ENCODE data around the gene FSCN2. TPM values are rescaled to one million over a fixed set of nuclear protein-coding genes. Genes with fewer than 3 reads are reported as not detected.

Gene FSCN2
- total RNA-seq, 1 experiment from 2014 or later: 0.31 TPM

GRCh38 chr17:81552244-81553017 is 24.3 kb downstream of the FSCN2 start, which contains the start of gene FAAP100:
Gene FAAP100 (minus strand): TSS chr17:81552353. CDS start chr17:81552330, 23 bp downstream.
- DNase-seq (ENCODE audit: low spot score): peak; percentile 79
- Mint-ChIP-seq H3K27me3 (ENCODE audit: low read depth) (no peaks in the 10 kb centered on the region), H3K36me3 (peaks cover 16% of the 10 kb centered on the region), H3K4me3 (peak within 1 kb of the TSS; percentile 88), H3K27ac (peak within 1 kb of the TSS; percentile 92), H3K9me3 (no peaks in the 10 kb centered on the region), H3K4me1 (peaks cover 20% of the 10 kb centered on the region)
- ChIA-PET CTCF (interaction anchor here (0.6 to 2.2 kb wide), 14 partner anchors 9 to 299 kb away, joined by 3 to 14 read pairs (median 4); partner anchors contain the start of gene ACTG1), POLR2A (interaction anchor here (0.8 to 1.3 kb wide), 6 partner anchors 15 to 554 kb away, joined by 3 to 4 read pairs (median 3); partner anchors contain the start of gene ACTG1)
- TF ChIP-seq NR2C2 (CRISPR knock-in tag; IDR thresholded peaks at IDR 0.05) (no peak), FOXP4 (CRISPR knock-in tag; IDR thresholded peaks at IDR 0.05) (peak; percentile 65), CREB1 (CRISPR knock-in tag; IDR thresholded peaks at IDR 0.05) (0 out of 2 replicates have a peak, but pooled peaks have one; percentile 15), CREM (CRISPR knock-in tag; IDR thresholded peaks at IDR 0.05) (peak; percentile 62; the same call in 1 of the 2 replicates), JUN (CRISPR knock-in tag; IDR thresholded peaks at IDR 0.05) (no peak), ESRRA (CRISPR knock-in tag; IDR thresholded peaks at IDR 0.05; ENCODE audit: borderline replicate concordance) (peak; percentile 76), ELF4 (CRISPR knock-in tag; IDR thresholded peaks at IDR 0.05; ENCODE audit: low read depth) (0 out of 2 replicates have a peak, but pooled peaks have one; percentile 37), USF1 (CRISPR knock-in tag; IDR thresholded peaks at IDR 0.05) (peak; percentile 34; the same call in 1 of the 2 replicates), USF2 (CRISPR knock-in tag; IDR thresholded peaks at IDR 0.05) (peak; percentile 53), TP53 (CRISPR knock-in tag; IDR thresholded peaks at IDR 0.05) (peak; percentile 83; the same call in 1 of the 2 replicates), OVOL2 (CRISPR knock-in tag; IDR thresholded peaks at IDR 0.05; ENCODE audit: borderline replicate concordance) (no peak), GABPB1 (CRISPR knock-in tag; IDR thresholded peaks at IDR 0.05) (peak; percentile 54; the same call in 1 of the 2 replicates), SP1 (CRISPR knock-in tag; conservative IDR thresholded peaks at IDR 0.05) (peak; percentile 70), TEAD1 (CRISPR knock-in tag; IDR thresholded peaks at IDR 0.05) (peak; percentile 43)
- TF ChIP-seq, protein P1, sequence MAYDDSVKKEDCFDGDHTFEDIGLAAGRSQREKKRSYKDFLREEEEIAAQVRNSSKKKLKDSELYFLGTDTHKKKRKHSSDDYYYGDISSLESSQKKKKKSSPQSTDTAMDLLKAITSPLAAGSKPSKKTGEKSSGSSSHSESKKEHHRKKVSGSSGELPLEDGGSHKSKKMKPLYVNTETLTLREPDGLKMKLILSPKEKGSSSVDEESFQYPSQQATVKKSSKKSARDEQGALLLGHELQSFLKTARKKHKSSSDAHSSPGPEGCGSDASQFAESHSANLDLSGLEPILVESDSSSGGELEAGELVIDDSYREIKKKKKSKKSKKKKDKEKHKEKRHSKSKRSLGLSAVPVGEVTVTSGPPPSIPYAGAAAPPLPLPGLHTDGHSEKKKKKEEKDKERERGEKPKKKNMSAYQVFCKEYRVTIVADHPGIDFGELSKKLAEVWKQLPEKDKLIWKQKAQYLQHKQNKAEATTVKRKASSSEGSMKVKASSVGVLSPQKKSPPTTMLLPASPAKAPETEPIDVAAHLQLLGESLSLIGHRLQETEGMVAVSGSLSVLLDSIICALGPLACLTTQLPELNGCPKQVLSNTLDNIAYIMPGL (CRISPR knock-in tag; IDR thresholded peaks at IDR 0.05): no peak; the same call in none of the 2 replicates
- TF ChIP-seq, protein P2, sequence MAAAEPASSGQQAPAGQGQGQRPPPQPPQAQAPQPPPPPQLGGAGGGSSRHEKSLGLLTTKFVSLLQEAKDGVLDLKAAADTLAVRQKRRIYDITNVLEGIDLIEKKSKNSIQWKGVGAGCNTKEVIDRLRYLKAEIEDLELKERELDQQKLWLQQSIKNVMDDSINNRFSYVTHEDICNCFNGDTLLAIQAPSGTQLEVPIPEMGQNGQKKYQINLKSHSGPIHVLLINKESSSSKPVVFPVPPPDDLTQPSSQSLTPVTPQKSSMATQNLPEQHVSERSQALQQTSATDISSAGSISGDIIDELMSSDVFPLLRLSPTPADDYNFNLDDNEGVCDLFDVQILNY (CRISPR knock-in tag; IDR thresholded peaks at IDR 0.05): peak; percentile 67
- TF ChIP-seq, protein P3, sequence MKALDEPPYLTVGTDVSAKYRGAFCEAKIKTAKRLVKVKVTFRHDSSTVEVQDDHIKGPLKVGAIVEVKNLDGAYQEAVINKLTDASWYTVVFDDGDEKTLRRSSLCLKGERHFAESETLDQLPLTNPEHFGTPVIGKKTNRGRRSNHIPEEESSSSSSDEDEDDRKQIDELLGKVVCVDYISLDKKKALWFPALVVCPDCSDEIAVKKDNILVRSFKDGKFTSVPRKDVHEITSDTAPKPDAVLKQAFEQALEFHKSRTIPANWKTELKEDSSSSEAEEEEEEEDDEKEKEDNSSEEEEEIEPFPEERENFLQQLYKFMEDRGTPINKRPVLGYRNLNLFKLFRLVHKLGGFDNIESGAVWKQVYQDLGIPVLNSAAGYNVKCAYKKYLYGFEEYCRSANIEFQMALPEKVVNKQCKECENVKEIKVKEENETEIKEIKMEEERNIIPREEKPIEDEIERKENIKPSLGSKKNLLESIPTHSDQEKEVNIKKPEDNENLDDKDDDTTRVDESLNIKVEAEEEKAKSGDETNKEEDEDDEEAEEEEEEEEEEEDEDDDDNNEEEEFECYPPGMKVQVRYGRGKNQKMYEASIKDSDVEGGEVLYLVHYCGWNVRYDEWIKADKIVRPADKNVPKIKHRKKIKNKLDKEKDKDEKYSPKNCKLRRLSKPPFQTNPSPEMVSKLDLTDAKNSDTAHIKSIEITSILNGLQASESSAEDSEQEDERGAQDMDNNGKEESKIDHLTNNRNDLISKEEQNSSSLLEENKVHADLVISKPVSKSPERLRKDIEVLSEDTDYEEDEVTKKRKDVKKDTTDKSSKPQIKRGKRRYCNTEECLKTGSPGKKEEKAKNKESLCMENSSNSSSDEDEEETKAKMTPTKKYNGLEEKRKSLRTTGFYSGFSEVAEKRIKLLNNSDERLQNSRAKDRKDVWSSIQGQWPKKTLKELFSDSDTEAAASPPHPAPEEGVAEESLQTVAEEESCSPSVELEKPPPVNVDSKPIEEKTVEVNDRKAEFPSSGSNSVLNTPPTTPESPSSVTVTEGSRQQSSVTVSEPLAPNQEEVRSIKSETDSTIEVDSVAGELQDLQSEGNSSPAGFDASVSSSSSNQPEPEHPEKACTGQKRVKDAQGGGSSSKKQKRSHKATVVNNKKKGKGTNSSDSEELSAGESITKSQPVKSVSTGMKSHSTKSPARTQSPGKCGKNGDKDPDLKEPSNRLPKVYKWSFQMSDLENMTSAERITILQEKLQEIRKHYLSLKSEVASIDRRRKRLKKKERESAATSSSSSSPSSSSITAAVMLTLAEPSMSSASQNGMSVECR (CRISPR knock-in tag; IDR thresholded peaks at IDR 0.05; ENCODE audit: borderline replicate concordance): 0 out of 2 replicates have a peak, but pooled peaks have one; percentile 1
- TF ChIP-seq, protein P4, sequence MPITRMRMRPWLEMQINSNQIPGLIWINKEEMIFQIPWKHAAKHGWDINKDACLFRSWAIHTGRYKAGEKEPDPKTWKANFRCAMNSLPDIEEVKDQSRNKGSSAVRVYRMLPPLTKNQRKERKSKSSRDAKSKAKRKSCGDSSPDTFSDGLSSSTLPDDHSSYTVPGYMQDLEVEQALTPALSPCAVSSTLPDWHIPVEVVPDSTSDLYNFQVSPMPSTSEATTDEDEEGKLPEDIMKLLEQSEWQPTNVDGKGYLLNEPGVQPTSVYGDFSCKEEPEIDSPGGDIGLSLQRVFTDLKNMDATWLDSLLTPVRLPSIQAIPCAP (CRISPR knock-in tag; IDR thresholded peaks at IDR 0.05): 0 out of 2 replicates have a peak, but pooled peaks have one; percentile 43
- peak; percentile 44 for ATAC-seq
